ENCODE data around the gene SCYL1.
A peak's percentile ranks its signal among the peaks of the same experiment; 100 is the strongest.

Gene SCYL1

GRCh38 chr11:65486570-65487466 lies 38.1 kb upstream of the SCYL1 start:
- no peak for DNase-seq (ENCODE audit: insufficient read length, low spot score)
- TF ChIP-seq POU2F2 (IDR thresholded peaks at IDR 0.05; ENCODE audit: low read depth, low read length) (no peak), TAF1 (IDR thresholded peaks at IDR 0.05; ENCODE audit: low read depth, low read length) (0 out of 2 replicates have a peak, but pooled peaks have one; percentile 14), PAX5 (IDR thresholded peaks at IDR 0.05; ENCODE audit: insufficient read depth, low read length, severe bottlenecking) (no peak)
- FAIRE-seq: no peak

- no peak for DNase-seq (ENCODE audit: insufficient read length, low spot score)
- peak; percentile 54 for FAIRE-seq
- TF ChIP-seq PAX5 (IDR thresholded peaks at IDR 0.05; ENCODE audit: insufficient read depth, low read length, severe bottlenecking) (no peak), POLR2A (IDR thresholded peaks at IDR 0.05; ENCODE audit: low read depth, low read length) (no peak), SPI1 (IDR thresholded peaks at IDR 0.05; ENCODE audit: low read depth, low read length) (no peak), POU2F2 (IDR thresholded peaks at IDR 0.05; ENCODE audit: low read depth, low read length) (no peak), POLR2AphosphoS5 (IDR thresholded peaks at IDR 0.05; ENCODE audit: low read depth, low read length) (no peak), TAF1 (IDR thresholded peaks at IDR 0.05; ENCODE audit: low read depth, low read length) (no peak)
These were observed 37.2 kb upstream of the SCYL1 start for GRCh38 chr11:65487467-65488272.

DNA sequence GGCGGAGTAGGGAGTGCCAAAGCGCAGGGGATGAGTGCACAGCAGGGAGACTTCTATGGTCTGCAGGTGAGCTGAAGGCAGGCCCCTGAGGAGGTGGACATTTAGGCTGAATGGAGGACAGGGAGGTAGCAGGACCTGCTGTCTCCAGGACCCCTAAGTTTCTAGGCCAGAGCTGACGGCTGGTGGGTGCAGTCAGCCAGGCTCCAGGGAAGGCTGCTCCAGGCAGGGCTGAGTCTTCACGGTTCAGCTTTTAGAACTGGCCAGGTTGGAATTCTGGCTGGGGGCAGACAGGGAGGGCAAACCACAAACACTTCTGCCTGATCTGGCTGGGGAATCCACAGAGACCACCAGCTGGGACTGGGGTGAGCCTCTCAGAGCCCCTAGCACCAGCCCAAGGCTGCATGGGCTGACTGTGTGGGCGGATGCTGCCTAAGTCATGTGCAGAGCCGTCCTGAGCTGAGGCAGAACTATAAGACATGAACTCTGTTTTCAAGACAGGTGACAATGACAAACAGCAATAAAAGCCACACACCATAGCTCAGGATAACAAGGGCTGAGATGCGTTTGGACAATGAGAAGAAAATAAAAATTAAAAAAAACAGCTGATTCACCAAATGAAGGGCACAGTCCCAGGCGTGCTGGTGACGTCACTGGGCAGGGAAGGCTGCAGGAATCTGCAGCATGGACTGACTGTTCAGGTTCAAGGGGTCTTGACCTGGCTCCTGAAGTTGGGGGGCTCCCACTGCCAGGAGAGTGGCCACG lies 36.4 kb upstream of the SCYL1 start:
- FAIRE-seq: peak; percentile 47
- no peak for DNase-seq (ENCODE audit: insufficient read length, low spot score)
- TF ChIP-seq POLR2AphosphoS5 (IDR thresholded peaks at IDR 0.05; ENCODE audit: low read depth, low read length) (no peak), TAF1 (IDR thresholded peaks at IDR 0.05; ENCODE audit: low read depth, low read length) (no peak), POLR2A (IDR thresholded peaks at IDR 0.05; ENCODE audit: low read depth, low read length) (no peak), PAX5 (IDR thresholded peaks at IDR 0.05; ENCODE audit: insufficient read depth, low read length, severe bottlenecking) (no peak), SPI1 (IDR thresholded peaks at IDR 0.05; ENCODE audit: low read depth, low read length) (no peak), POU2F2 (IDR thresholded peaks at IDR 0.05; ENCODE audit: low read depth, low read length) (no peak)

DNA sequence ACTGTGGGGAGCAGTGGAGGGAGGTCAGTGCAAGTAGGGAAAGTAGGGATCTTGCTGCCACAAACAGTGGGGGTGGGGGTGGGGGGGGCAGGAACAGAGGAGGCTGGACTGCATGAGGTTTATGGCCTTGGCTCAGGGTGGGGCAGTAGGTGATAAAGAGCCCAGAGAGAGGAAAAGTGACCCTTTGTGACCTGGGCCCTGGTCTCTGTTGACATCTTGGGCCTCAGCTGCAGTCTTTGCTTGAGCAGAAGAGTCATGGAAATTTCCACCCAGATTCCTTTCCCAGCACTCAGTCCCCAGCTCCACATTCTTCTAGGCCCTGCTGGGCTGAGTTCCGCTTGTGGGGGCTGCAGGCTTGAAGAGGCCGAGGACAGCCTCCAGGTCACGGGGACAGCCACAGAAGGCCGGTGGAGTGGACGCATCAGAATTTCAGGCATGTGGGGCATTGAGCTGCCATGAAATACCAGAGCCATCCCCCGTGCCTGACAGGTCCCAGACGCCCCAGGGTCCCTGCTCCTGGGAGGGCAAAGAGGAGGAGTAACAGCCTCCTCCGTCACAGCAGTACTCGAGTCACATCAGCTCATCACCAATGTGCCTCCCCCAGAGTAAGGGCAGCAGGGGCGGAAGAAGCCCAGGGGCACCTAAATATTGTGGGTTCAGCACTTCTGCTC lies 35.7 kb upstream of the SCYL1 start:
- TF ChIP-seq POLR2AphosphoS5 (IDR thresholded peaks at IDR 0.05; ENCODE audit: low read depth, low read length) (no peak), POU2F2 (IDR thresholded peaks at IDR 0.05; ENCODE audit: low read depth, low read length) (no peak), POLR2A (IDR thresholded peaks at IDR 0.05; ENCODE audit: low read depth, low read length) (no peak), PAX5 (IDR thresholded peaks at IDR 0.05; ENCODE audit: insufficient read depth, low read length, severe bottlenecking) (no peak), SPI1 (IDR thresholded peaks at IDR 0.05; ENCODE audit: low read depth, low read length) (no peak), TAF1 (IDR thresholded peaks at IDR 0.05; ENCODE audit: low read depth, low read length) (no peak)
- DNase-seq (ENCODE audit: insufficient read length, low spot score) (no peak), FAIRE-seq (no peak)

GRCh38 chr11:65489706-65490320 lies 35.1 kb upstream of the SCYL1 start:
- DNase-seq (ENCODE audit: insufficient read length, low spot score) (no peak), FAIRE-seq (no peak)
- no peak for TF ChIP-seq TAF1 (IDR thresholded peaks at IDR 0.05; ENCODE audit: low read depth, low read length)
- no peak for TF ChIP-seq POLR2AphosphoS5 (IDR thresholded peaks at IDR 0.05; ENCODE audit: low read depth, low read length)
- TF ChIP-seq SPI1 (IDR thresholded peaks at IDR 0.05; ENCODE audit: low read depth, low read length): no peak
- TF ChIP-seq POU2F2 (IDR thresholded peaks at IDR 0.05; ENCODE audit: low read depth, low read length): no peak
- no peak for TF ChIP-seq PAX5 (IDR thresholded peaks at IDR 0.05; ENCODE audit: insufficient read depth, low read length, severe bottlenecking)
- no peak for TF ChIP-seq POLR2A (IDR thresholded peaks at IDR 0.05; ENCODE audit: low read depth, low read length)

- DNase-seq (ENCODE audit: insufficient read length, low spot score) (no peak), FAIRE-seq (no peak)
- TF ChIP-seq POU2F2 (IDR thresholded peaks at IDR 0.05; ENCODE audit: low read depth, low read length) (no peak), TAF1 (IDR thresholded peaks at IDR 0.05; ENCODE audit: low read depth, low read length) (no peak), SPI1 (IDR thresholded peaks at IDR 0.05; ENCODE audit: low read depth, low read length) (no peak), PAX5 (IDR thresholded peaks at IDR 0.05; ENCODE audit: insufficient read depth, low read length, severe bottlenecking) (no peak), POLR2A (IDR thresholded peaks at IDR 0.05; ENCODE audit: low read depth, low read length) (no peak), POLR2AphosphoS5 (IDR thresholded peaks at IDR 0.05; ENCODE audit: low read depth, low read length) (no peak)
These were observed 33.8 kb upstream of the SCYL1 start for GRCh38 chr11:65491163-65491465.

GRCh38 chr11:65491614-65492386 lies 33.1 kb upstream of the SCYL1 start:
- no peak for DNase-seq (ENCODE audit: insufficient read length, low spot score)
- TF ChIP-seq SPI1 (IDR thresholded peaks at IDR 0.05; ENCODE audit: low read depth, low read length) (no peak), POLR2A (IDR thresholded peaks at IDR 0.05; ENCODE audit: low read depth, low read length) (no peak), POU2F2 (IDR thresholded peaks at IDR 0.05; ENCODE audit: low read depth, low read length) (no peak), PAX5 (IDR thresholded peaks at IDR 0.05; ENCODE audit: insufficient read depth, low read length, severe bottlenecking) (no peak), TAF1 (IDR thresholded peaks at IDR 0.05; ENCODE audit: low read depth, low read length) (no peak), POLR2AphosphoS5 (IDR thresholded peaks at IDR 0.05; ENCODE audit: low read depth, low read length) (no peak)
- FAIRE-seq: no peak

GRCh38 chr11:65492387-65492636 lies 32.6 kb upstream of the SCYL1 start:
- FAIRE-seq (no peak), DNase-seq (ENCODE audit: insufficient read length, low spot score) (no peak)
- TF ChIP-seq PAX5 (IDR thresholded peaks at IDR 0.05; ENCODE audit: insufficient read depth, low read length, severe bottlenecking): no peak
- no peak for TF ChIP-seq POU2F2 (IDR thresholded peaks at IDR 0.05; ENCODE audit: low read depth, low read length)
- TF ChIP-seq TAF1 (IDR thresholded peaks at IDR 0.05; ENCODE audit: low read depth, low read length): no peak
- TF ChIP-seq SPI1 (IDR thresholded peaks at IDR 0.05; ENCODE audit: low read depth, low read length): no peak
- no peak for TF ChIP-seq POLR2A (IDR thresholded peaks at IDR 0.05; ENCODE audit: low read depth, low read length)
- no peak for TF ChIP-seq POLR2AphosphoS5 (IDR thresholded peaks at IDR 0.05; ENCODE audit: low read depth, low read length)
